Measurements from ENCODE around the gene TMEM179.

The TMEM179 gene

GRCh38 chr14:104547998-104548700 lies 56.4 kb downstream of the TMEM179 start:
- no peak overlapping the region for H3K4me3 ChIP-seq (ENCODE audit: low read depth, low read length)
- TF ChIP-seq CTCF (IDR thresholded peaks at IDR 0.05; ENCODE audit: low read depth, low read length) = no peak

- no peak overlapping the region for H3K4me3 ChIP-seq (ENCODE audit: low read depth, low read length)
- no peak for TF ChIP-seq CTCF (IDR thresholded peaks at IDR 0.05; ENCODE audit: low read depth, low read length)
Observed at GRCh38 chr14:104547310-104547997, 57.1 kb downstream of the TMEM179 start.

GRCh38 chr14:104546591-104547309 lies 57.8 kb downstream of the TMEM179 start:
- no peak for TF ChIP-seq CTCF (IDR thresholded peaks at IDR 0.05; ENCODE audit: low read depth, low read length)
- no peak overlapping the region for H3K4me3 ChIP-seq (ENCODE audit: low read depth, low read length)

GRCh38 chr14:104545942-104546501 lies 58.5 kb downstream of the TMEM179 start:
- no peak overlapping the region for H3K4me3 ChIP-seq (ENCODE audit: low read depth, low read length)
- no peak for TF ChIP-seq CTCF (IDR thresholded peaks at IDR 0.05; ENCODE audit: low read depth, low read length)

GRCh38 chr14:104545151-104545941 lies 59.2 kb downstream of the TMEM179 start:
- no peak overlapping the region for H3K4me3 ChIP-seq (ENCODE audit: low read depth, low read length)
- TF ChIP-seq CTCF (IDR thresholded peaks at IDR 0.05; ENCODE audit: low read depth, low read length) = no peak

- no peak overlapping the region for H3K4me3 ChIP-seq (ENCODE audit: low read depth, low read length)
- no peak for TF ChIP-seq CTCF (IDR thresholded peaks at IDR 0.05; ENCODE audit: low read depth, low read length)
Observed at GRCh38 chr14:104544362-104544961, 60.1 kb downstream of the TMEM179 start.
